Loucy (cell line): Measurements from ENCODE around the gene AUNIP.

Experiments used
- EZH2phosphoT487 ChIP-seq: fragments of 200-600 bp; IDR thresholded peaks from 2 replicates; pipeline ENCODE4 v1.6.1; 2018; ENCODE audit warnings: antibody characterized with exemption, mild to moderate bottlenecking, moderate library complexity, borderline replicate concordance
- TF ChIP-seq, protein P1 (sequence below): fragments of 200-600 bp; sonication (generic); conservative IDR thresholded peaks from 2 replicates; pipeline ENCODE4 v1.5.1; 2014; ENCODE audit warnings: mild to moderate bottlenecking, antibody characterized with exemption, low read length

DNA sequence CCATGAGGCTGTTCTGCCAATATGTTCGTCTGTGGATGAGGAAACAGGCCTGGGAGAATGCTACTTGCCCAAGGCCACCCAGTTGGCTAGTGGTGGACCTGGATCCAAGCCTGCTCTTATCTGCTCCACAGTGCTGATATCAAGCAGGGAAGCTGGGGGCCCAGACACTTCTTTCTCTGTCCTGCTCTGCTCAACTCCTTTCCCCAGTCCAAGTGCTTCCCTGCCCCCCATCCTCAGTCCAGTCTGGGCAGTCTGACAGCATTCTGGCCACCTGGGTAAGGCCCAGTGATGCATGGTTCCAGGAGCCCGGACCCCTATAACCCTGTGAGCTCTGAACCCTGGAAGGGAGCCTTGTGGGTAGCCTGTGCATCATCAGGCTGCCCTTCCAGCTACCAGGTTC lies 20.4 kb upstream of the AUNIP start:
- TF ChIP-seq, protein P1, sequence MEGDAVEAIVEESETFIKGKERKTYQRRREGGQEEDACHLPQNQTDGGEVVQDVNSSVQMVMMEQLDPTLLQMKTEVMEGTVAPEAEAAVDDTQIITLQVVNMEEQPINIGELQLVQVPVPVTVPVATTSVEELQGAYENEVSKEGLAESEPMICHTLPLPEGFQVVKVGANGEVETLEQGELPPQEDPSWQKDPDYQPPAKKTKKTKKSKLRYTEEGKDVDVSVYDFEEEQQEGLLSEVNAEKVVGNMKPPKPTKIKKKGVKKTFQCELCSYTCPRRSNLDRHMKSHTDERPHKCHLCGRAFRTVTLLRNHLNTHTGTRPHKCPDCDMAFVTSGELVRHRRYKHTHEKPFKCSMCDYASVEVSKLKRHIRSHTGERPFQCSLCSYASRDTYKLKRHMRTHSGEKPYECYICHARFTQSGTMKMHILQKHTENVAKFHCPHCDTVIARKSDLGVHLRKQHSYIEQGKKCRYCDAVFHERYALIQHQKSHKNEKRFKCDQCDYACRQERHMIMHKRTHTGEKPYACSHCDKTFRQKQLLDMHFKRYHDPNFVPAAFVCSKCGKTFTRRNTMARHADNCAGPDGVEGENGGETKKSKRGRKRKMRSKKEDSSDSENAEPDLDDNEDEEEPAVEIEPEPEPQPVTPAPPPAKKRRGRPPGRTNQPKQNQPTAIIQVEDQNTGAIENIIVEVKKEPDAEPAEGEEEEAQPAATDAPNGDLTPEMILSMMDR = no peak
- TF ChIP-seq EZH2phosphoT487 = no peak
